ENCODE results near the gene AKNA. TPM values are rescaled to one million over a fixed set of nuclear protein-coding genes. Genes with fewer than 3 reads are reported as not detected.

Gene AKNA
- total and polyA plus RNA-seq, 12 donors = 4.8 to 37.3 (median 15.9) TPM

DNA sequence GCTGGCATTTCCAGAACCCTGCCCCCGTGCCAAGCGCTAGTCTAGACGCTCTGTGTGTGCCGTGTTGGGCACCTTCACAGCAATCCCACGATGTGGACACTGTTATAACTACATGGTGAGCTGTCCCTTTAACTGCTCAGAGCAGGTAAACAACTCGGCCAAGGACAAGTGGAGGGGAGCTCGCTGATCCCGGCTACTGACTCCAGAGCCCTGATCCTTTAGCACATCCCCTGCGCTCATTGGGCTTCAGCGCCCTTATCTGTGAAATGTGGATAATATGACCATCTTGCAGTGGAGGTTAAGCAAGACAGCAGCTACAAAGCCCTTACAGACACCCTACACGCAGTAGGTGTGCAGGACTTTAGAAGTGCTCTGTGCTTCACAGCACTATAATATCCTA, 41.6 kb downstream of the AKNA start:
- H3K4me3 ChIP-seq = no peak overlapping the region
- WGBS, 4 donors = 56 to 79% (median 63%) methylated on average over 2 to 11 of the region's 11 CpGs
- TF ChIP-seq POLR2A (IDR thresholded peaks at IDR 0.05) = no peak
- TF ChIP-seq, protein P1, sequence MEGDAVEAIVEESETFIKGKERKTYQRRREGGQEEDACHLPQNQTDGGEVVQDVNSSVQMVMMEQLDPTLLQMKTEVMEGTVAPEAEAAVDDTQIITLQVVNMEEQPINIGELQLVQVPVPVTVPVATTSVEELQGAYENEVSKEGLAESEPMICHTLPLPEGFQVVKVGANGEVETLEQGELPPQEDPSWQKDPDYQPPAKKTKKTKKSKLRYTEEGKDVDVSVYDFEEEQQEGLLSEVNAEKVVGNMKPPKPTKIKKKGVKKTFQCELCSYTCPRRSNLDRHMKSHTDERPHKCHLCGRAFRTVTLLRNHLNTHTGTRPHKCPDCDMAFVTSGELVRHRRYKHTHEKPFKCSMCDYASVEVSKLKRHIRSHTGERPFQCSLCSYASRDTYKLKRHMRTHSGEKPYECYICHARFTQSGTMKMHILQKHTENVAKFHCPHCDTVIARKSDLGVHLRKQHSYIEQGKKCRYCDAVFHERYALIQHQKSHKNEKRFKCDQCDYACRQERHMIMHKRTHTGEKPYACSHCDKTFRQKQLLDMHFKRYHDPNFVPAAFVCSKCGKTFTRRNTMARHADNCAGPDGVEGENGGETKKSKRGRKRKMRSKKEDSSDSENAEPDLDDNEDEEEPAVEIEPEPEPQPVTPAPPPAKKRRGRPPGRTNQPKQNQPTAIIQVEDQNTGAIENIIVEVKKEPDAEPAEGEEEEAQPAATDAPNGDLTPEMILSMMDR (IDR thresholded peaks at IDR 0.05) = no peak
- H3K9me3 ChIP-seq (replicated peaks in 1 of 3) = no peaks in the 10 kb centered on the region
- H3K27me3 ChIP-seq = no peaks in the 10 kb centered on the region
- peaks cover 6 to 7% of the 10 kb centered on the region in 2 donors for H3K4me1 ChIP-seq (replicated peaks in 1 of 2)
- H3K27ac ChIP-seq = peak overlapping the region in 1 of 5 donors; percentile 29
- DNase-seq = peak in 4 of 7 donors; percentile 29 to 60 (median 40)
- intact Hi-C loops (cut with DNase I) = loop anchor here (10.0 kb wide), 3 partner anchors 49 to 309 kb away; partner anchors contain the start of genes TEX53 (in 1 of the 2) and WHRN (in 1 of the 2)
- peaks cover 0 to 97% of the 10 kb centered on the region in 2 donors for H3K36me3 ChIP-seq (replicated peaks in 1 of 2)

DNA sequence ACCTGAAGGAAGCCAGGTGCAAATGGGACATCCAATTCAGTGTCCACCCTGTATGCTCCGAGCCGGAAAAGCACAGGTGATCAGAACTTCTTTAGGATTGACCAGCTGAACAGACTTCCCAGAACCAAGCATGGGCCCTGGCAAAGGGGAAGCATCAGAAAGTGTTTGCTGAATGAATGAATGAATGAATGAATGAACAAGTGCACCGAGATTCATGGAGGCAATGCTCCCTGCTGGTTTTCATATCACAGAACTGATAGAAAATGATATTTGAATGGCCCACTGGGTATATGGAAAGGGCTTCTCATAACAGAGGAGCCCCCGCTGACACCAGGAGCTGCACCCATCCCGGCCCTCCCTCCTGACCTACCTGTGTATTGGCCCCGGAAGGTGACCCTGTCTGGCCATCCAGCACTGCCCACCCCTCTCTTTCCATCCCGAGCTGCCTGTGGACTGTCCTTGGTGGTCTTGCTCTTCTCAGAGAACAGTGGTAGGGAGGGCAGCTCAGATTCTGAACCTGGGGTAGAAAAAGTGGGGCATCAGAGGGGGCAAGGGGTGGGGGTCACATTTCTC, 42.2 kb downstream of the AKNA start:
- intact Hi-C loops (cut with DNase I) = loop anchor here (10.0 kb wide), 3 partner anchors 49 to 309 kb away; partner anchors contain the start of genes TEX53 (in 1 of the 2) and WHRN (in 1 of the 2)
- Histone ChIP-seq H3K4me3 (no peak overlapping the region), H3K9me3 (replicated peaks in 1 of 3) (no peaks in the 10 kb centered on the region), H3K4me1 (replicated peaks in 1 of 2) (peaks cover 6 to 7% of the 10 kb centered on the region in 2 donors), H3K36me3 (replicated peaks in 1 of 2) (peaks cover 0 to 97% of the 10 kb centered on the region in 2 donors), H3K27me3 (no peaks in the 10 kb centered on the region), H3K27ac (no peak overlapping the region)
- DNase-seq = no peak
- 71 to 92% (median 90%) methylated on average over 6 to 7 of the region's 7 CpGs for WGBS, 4 donors
- TF ChIP-seq, protein P1 (IDR thresholded peaks at IDR 0.05) = no peak
- no peak for TF ChIP-seq POLR2A (IDR thresholded peaks at IDR 0.05)

DNA sequence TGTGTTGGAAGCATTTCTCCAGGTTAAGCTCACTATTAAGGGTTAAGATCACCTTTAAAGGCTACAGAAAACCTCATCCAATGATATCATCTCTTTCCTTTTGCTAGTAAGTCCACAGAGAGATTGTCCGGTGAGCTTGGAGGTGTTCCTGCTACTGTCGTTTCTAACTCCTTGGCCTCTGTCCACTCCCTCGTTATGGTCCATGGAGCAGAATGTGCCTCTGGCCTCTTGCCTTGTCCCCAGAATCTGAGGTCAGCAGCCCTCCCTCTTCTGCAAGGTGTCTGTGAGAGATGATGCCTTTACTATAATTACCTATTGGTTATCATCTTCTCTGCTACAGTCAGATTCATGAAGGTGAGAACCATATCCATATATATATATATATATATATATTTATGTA, 43.1 kb downstream of the AKNA start:
- H3K27me3 ChIP-seq = no peaks in the 10 kb centered on the region
- H3K36me3 ChIP-seq (replicated peaks in 1 of 2) = peaks cover 0 to 97% of the 10 kb centered on the region in 2 donors
- H3K9me3 ChIP-seq (replicated peaks in 1 of 3) = no peaks in the 10 kb centered on the region
- DNase-seq = no peak
- H3K4me1 ChIP-seq (replicated peaks in 1 of 2) = peaks cover 6 to 7% of the 10 kb centered on the region in 2 donors
- intact Hi-C loops (cut with DNase I) = loop anchor here (5.0 to 10.0 kb wide), 4 partner anchors 50 to 310 kb away; partner anchors contain the start of genes TEX53 (in 1 of the 2) and WHRN (in 1 of the 2)
- H3K27ac ChIP-seq = no peak overlapping the region
- TF ChIP-seq POLR2A (IDR thresholded peaks at IDR 0.05) = no peak
- TF ChIP-seq, protein P1 (IDR thresholded peaks at IDR 0.05) = no peak
- no peak overlapping the region for H3K4me3 ChIP-seq
- WGBS, 4 donors = 58 to 71% (median 64%) methylated on average over 3 of the region's 3 CpGs

DNA sequence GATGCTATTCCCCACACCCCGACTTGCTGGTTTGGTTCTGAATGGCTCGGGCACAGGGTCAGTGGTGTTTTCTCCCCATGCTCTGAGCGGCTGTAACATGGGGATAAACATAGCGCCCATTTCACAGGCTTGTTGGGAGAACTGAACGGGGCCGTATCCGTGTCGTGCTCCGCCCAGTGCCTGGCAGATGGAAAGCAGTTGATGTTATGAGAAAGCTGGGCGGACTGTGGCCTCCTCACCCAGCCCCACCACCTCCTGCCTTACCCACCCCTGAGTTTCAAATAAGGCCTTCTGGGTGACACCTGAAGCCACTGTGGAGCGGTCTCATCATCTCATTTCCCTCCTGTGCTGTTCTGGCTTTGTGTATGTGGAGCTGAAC, 43.6 kb downstream of the AKNA start:
- Histone ChIP-seq H3K27ac (no peak overlapping the region), H3K9me3 (replicated peaks in 1 of 3) (no peaks in the 10 kb centered on the region), H3K36me3 (replicated peaks in 1 of 2) (peaks cover 0 to 97% of the 10 kb centered on the region in 2 donors), H3K27me3 (no peaks in the 10 kb centered on the region), H3K4me1 (replicated peaks in 1 of 2) (peaks cover 4 to 6% of the 10 kb centered on the region in 2 donors), H3K4me3 (no peak overlapping the region)
- no peak for TF ChIP-seq POLR2A (IDR thresholded peaks at IDR 0.05)
- TF ChIP-seq, protein P1 (IDR thresholded peaks at IDR 0.05) = no peak
- intact Hi-C loops (cut with DNase I) = loop anchor here (5.0 to 10.0 kb wide), 4 partner anchors 51 to 311 kb away; partner anchors contain the start of genes TEX53 (in 1 of the 2) and WHRN (in 1 of the 2)
- WGBS, 4 donors = 89 to 95% (median 94%) methylated on average over 6 to 11 of the region's 11 CpGs
- no peak for DNase-seq
